Breast epithelium (tissue), 3 donors: Measurements from ENCODE around the gene PLEKHS1.

Experiments used
- POLR2A ChIP-seq: fragments of 450-650 bp; IDR thresholded peaks from one replicate; pipeline ENCODE4 v1.6.1; 2016; ENCODE audit warnings: antibody characterized with exemption, mild to moderate bottlenecking, moderate library complexity
- TF ChIP-seq, protein P1 (sequence below), 3 donors: fragments of 450-650 bp; IDR thresholded peaks; one replicate each; pipeline ENCODE4 v1.5.1; 2016 to 2017; ENCODE audit warnings: antibody characterized with exemption in 3 of 3, mild to moderate bottlenecking in 3 of 3, moderate library complexity in 3 of 3

DNA sequence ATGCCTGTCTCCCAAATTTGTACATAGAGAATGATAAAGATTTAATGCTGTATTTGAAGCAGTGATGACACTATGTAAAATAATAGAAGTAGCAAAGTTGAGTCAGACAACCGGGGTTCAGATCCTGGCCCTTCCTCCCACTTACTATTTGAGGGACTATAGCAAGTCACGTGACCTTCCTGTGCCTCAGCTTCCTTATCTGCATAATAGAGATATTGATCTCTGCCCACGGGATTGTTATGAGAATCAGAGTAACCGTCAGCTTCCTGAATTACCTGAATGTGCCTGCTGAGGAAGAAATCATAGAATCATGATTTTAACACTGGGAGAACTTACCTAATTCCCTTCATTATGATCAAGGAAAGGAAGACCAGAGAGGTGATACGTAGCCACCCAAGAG lies 44.9 kb upstream of the PLEKHS1 start:
- TF ChIP-seq POLR2A: no peak
- TF ChIP-seq, protein P1, sequence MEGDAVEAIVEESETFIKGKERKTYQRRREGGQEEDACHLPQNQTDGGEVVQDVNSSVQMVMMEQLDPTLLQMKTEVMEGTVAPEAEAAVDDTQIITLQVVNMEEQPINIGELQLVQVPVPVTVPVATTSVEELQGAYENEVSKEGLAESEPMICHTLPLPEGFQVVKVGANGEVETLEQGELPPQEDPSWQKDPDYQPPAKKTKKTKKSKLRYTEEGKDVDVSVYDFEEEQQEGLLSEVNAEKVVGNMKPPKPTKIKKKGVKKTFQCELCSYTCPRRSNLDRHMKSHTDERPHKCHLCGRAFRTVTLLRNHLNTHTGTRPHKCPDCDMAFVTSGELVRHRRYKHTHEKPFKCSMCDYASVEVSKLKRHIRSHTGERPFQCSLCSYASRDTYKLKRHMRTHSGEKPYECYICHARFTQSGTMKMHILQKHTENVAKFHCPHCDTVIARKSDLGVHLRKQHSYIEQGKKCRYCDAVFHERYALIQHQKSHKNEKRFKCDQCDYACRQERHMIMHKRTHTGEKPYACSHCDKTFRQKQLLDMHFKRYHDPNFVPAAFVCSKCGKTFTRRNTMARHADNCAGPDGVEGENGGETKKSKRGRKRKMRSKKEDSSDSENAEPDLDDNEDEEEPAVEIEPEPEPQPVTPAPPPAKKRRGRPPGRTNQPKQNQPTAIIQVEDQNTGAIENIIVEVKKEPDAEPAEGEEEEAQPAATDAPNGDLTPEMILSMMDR (IDR thresholded peaks at IDR 0.05): no peak
